Gastroesophageal sphincter (tissue), 3 donors: ENCODE results near the gene SNRNP70.

Experiments
- CTCF ChIP-seq, 4 experiments: fragments of 200-600 bp in 2 of 4; fragments of 450-650 bp in 2 of 4; sonication (generic) in 1 of 4; IDR thresholded peaks; one replicate each; pipeline ENCODE4 v1.5.1; 2017 to 2019; ENCODE audit warnings: antibody characterized with exemption in 4 of 4, mild to moderate bottlenecking in 2 of 4, moderate library complexity in 2 of 4
- EP300 ChIP-seq: sonication (generic); formaldehyde crosslinking; IDR thresholded peaks from one replicate; pipeline ENCODE4 v1.6.1; 2017; ENCODE audit warnings: antibody characterized with exemption, mild to moderate bottlenecking

- TF ChIP-seq CTCF (IDR thresholded peaks at IDR 0.05) (no peak), EP300 (no peak)
Measured at GRCh38 chr19:49085868-49086232, 599 bp downstream of the SNRNP70 start.
